Measurements from ENCODE around the gene CRYBG1. TPM values are rescaled to one million over a fixed set of nuclear protein-coding genes. Genes with fewer than 3 reads are reported as not detected.

Gene CRYBG1
- total and polyA plus RNA-seq, 4 donors, result 0.41 to 12.7 (median 5.8) TPM

DNA sequence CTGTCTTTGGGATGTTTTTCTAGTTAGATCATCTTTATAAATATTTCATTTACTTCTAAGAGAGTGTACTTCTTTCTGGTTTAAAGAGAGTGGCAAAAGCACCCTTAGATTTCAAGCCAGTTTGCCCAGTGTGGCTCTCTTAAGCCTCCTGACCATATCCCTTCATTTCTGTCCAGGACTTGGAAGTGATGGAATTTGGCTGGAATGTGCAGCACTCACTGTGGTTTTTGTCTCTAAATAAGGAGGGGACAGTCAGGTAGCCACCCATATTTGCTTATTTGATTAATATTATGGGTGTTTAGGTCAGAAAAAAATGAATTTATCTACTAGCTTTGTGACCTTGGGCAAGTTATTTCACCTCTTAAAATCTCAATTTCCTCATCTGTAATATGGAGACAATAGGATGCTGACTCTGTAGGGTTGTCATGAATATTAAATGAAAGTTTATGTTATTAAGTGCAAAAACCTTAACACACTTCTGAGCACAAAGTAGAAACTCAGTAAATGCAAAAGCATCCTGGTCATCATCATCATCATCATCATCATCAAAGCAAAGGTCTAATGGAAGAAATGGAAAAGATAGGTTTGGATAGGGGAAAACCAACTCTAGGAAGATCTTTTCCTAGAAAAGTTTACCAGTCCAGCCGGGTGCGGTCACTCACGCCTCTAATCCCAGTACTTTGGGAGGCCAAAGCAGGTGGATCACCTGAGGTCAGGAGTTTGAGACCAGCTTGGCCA, 3.1 kb downstream of the CRYBG1 start:
- no peaks in the 10 kb centered on the region for H3K36me3 ChIP-seq (ENCODE audit: control insufficient read depth in 1 of 2, insufficient read depth in 2 of 2, low read length in 1 of 2)
- H3K27me3 ChIP-seq (ENCODE audit: control insufficient read depth in 1 of 2, insufficient read depth in 2 of 2, low read length in 1 of 2), result no peaks in the 10 kb centered on the region
- 95 to 97% methylated on average over 3 of the region's 3 CpGs for WGBS, 2 donors
- no peak overlapping the region for H3K4me3 ChIP-seq (ENCODE audit: low read length in 2 of 2)
- no peaks in the 10 kb centered on the region for H3K9me3 ChIP-seq (ENCODE audit: control insufficient read depth, low read length)
- intact Hi-C loops (cut with DNase I), result no loop called here
- no peak overlapping the region for H3K27ac ChIP-seq (ENCODE audit: low read depth in 1 of 2, low read length in 2 of 2)
- H3K4me1 ChIP-seq (ENCODE audit: control insufficient read depth in 1 of 2, insufficient read depth in 2 of 2, low read length in 2 of 2), result no peaks in the 10 kb centered on the region
- DNase-seq (no peak), ATAC-seq (ENCODE audit: low FRiP score) (no peak)

DNA sequence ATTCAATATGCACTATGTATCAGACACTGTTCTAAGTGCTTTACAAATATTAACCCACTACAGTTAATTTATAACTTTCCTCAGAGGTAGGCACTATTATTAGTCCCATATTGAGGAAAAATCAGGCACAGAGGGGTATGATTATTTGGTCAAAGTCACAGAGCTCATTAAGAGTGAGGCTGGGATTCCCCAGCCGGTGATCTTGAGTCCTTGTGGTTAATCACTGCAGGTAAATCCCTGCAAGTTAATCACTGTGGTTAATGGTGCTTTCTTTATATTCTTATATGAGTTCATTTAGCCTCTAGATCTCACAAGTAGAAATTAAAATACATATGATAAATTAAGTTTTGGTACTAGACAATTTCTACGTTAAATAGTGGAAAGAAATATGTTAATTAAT, 9.2 kb downstream of the CRYBG1 start:
- no peak for ATAC-seq (ENCODE audit: low FRiP score)
- no peak overlapping the region for H3K27ac ChIP-seq (ENCODE audit: low read depth in 1 of 2, low read length in 2 of 2)
- WGBS, 2 donors, result 82 to 83% methylated on average over 2 of the region's 2 CpGs

DNA sequence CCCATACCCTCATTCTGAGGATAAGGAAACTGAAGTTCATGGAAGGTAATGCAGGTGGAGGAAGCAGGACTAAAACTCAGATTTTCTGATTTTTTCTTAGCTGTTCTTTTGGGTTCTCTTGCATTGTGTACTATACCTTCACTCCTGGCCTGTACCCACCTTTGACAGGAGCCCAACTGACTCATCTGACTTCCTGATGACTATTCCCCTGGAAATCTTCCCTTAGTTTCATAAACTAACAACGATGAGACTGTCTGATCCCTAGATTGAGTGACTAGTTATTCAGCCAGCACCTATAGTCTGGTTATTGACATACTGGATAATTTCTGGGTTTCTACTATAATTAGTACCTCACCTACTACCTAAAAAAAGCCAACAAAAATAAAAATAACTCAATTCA, 10.1 kb downstream of the CRYBG1 start:
- no peak for ATAC-seq (ENCODE audit: low FRiP score)
- Histone ChIP-seq H3K4me1 (ENCODE audit: control insufficient read depth in 1 of 2, insufficient read depth in 2 of 2, low read length in 2 of 2) (no peaks in the 10 kb centered on the region), H3K36me3 (ENCODE audit: control insufficient read depth in 1 of 2, insufficient read depth in 2 of 2, low read length in 1 of 2) (no peaks in the 10 kb centered on the region), H3K9me3 (ENCODE audit: control insufficient read depth, low read length) (no peaks in the 10 kb centered on the region), H3K27ac (ENCODE audit: low read depth in 1 of 2, low read length in 2 of 2) (no peak overlapping the region), H3K27me3 (ENCODE audit: control insufficient read depth in 1 of 2, insufficient read depth in 2 of 2, low read length in 1 of 2) (peaks cover 0 to 4% of the 10 kb centered on the region in 2 donors), H3K4me3 (ENCODE audit: low read length in 2 of 2) (no peak overlapping the region)
- WGBS, 2 donors, result 74 to 90% methylated on average over 1 of the region's 1 CpG
- intact Hi-C loops (cut with DNase I), result no loop called here
- no peak for DNase-seq

More for the DNA sequence above, 9.2 kb downstream of the CRYBG1 start:
- Histone ChIP-seq H3K36me3 (ENCODE audit: control insufficient read depth in 1 of 2, insufficient read depth in 2 of 2, low read length in 1 of 2) (no peaks in the 10 kb centered on the region), H3K4me3 (ENCODE audit: low read length in 2 of 2) (no peak overlapping the region), H3K4me1 (ENCODE audit: control insufficient read depth in 1 of 2, insufficient read depth in 2 of 2, low read length in 2 of 2) (no peaks in the 10 kb centered on the region), H3K9me3 (ENCODE audit: control insufficient read depth, low read length) (no peaks in the 10 kb centered on the region), H3K27me3 (ENCODE audit: control insufficient read depth in 1 of 2, insufficient read depth in 2 of 2, low read length in 1 of 2) (peaks cover 0 to 4% of the 10 kb centered on the region in 2 donors)
- intact Hi-C loops (cut with DNase I), result no loop called here
- no peak for DNase-seq

DNA sequence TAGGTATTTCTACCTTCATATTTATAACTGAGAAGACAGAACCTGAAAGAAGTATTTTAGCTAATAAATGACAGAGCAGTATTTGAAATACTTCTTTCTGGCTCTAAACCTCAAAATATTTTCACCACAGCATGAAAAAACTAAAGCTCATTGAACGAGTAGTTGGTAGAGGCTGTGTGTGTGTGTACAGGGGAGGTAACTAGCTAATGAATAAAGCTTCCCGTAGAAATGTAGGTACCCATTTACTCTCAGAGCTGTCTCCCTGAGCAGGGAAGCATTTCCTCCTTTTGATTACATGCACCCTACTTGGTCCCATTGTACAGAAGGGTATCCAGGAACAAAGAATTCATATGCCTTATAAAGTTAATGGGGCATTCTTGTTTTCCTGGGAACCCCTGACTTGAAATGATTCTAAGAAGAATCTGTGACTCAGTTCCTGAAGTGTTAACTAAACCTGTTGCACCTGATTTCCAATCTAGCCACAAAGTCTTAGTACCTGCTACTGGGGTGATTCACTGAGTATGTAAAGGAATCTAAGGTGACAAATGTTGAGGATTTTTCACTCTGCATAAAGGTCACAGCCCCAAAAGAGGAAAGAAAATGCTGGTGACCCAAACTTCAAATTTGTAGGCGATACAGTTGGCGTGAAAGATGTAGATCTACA, 12.5 kb downstream of the CRYBG1 start:
- WGBS, 2 donors, result 85 to 87% methylated on average over 4 of the region's 4 CpGs
- ATAC-seq (ENCODE audit: low FRiP score), result no peak
- H3K27me3 ChIP-seq (ENCODE audit: control insufficient read depth in 1 of 2, insufficient read depth in 2 of 2, low read length in 1 of 2), result peaks cover 0 to 4% of the 10 kb centered on the region in 2 donors
- no peaks in the 10 kb centered on the region for H3K9me3 ChIP-seq (ENCODE audit: control insufficient read depth, low read length)
- no peaks in the 10 kb centered on the region for H3K36me3 ChIP-seq (ENCODE audit: control insufficient read depth in 1 of 2, insufficient read depth in 2 of 2, low read length in 1 of 2)
- DNase-seq, result no peak
- intact Hi-C loops (cut with DNase I), result no loop called here
- no peak overlapping the region for H3K27ac ChIP-seq (ENCODE audit: low read depth in 1 of 2, low read length in 2 of 2)
- no peak overlapping the region for H3K4me3 ChIP-seq (ENCODE audit: low read length in 2 of 2)
- no peaks in the 10 kb centered on the region for H3K4me1 ChIP-seq (ENCODE audit: control insufficient read depth in 1 of 2, insufficient read depth in 2 of 2, low read length in 2 of 2)

DNA sequence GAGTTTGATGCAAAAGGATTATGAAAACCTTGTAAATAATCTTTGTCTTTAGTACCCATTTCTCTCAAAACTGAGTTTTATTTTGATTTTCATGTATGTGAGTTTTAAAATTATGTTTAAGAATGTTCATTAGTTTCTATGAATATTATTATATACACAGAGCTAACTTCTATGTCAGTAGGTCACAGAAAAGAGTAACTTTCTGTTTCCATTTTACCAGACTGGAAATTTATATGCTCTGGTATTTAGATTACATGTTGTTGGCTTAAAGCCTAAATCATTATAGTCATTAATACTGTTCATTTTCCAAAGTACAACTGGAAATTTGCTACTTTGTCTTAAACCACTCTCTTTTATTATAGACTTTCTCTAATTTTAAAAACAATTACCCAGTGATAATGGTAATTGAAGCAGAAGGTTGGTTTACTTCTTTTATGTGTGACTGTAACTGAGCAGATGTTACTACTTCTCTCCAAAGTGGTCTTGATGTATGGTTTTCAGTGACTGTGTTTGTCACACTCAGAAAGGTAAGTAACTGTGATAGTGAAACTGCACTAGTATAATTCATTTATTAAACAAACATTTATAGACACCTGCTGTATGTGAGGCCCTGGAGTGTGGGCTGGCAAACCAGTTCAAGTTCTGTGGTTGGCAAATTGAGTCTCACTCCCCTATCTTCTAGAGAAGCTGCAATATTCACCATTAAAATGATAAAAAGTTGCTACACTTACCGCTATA, 13.2 kb downstream of the CRYBG1 start:
- intact Hi-C loops (cut with DNase I), result no loop called here
- peaks cover 0 to 4% of the 10 kb centered on the region in 2 donors for H3K27me3 ChIP-seq (ENCODE audit: control insufficient read depth in 1 of 2, insufficient read depth in 2 of 2, low read length in 1 of 2)
- WGBS, 2 donors, result 92 to 94% methylated on average over 1 of the region's 1 CpG

DNA sequence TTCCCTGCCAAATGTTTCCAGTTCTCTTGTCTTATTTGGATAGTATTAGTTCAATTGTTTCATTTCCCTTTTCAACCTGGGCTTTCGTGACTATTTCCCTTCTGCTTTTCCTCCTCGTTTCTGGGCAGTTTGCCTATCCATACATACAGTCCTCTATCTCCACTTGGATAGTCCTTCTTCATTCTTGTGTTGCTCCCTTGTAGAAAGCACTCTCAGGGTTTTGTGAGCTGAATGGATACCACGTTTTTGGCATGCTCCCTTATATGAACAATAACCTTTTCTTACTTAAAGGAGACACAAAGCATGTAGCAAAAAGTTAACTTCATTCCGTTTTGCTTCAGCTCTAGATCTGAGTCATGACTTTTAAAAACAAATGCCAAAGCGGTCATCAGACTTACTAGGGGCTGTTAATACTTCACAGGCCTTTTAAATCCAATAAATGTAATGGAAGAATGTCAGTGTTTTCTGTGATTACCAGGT, 16.6 kb downstream of the CRYBG1 start:
- no peaks in the 10 kb centered on the region for H3K27me3 ChIP-seq (ENCODE audit: control insufficient read depth in 1 of 2, insufficient read depth in 2 of 2, low read length in 1 of 2)
- ATAC-seq (ENCODE audit: low FRiP score) (no peak), DNase-seq (no peak)
- H3K4me3 ChIP-seq (ENCODE audit: low read length in 2 of 2), result no peak overlapping the region
- H3K27ac ChIP-seq (ENCODE audit: low read depth in 1 of 2, low read length in 2 of 2), result no peak overlapping the region
- H3K9me3 ChIP-seq (ENCODE audit: control insufficient read depth, low read length), result no peaks in the 10 kb centered on the region
- intact Hi-C loops (cut with DNase I), result no loop called here
- no peaks in the 10 kb centered on the region for H3K36me3 ChIP-seq (ENCODE audit: control insufficient read depth in 1 of 2, insufficient read depth in 2 of 2, low read length in 1 of 2)
- H3K4me1 ChIP-seq (ENCODE audit: control insufficient read depth in 1 of 2, insufficient read depth in 2 of 2, low read length in 2 of 2), result no peaks in the 10 kb centered on the region
- WGBS, 2 donors, result 7 to 8% methylated on average over 5 of the region's 5 CpGs

More for the DNA sequence above, 13.2 kb downstream of the CRYBG1 start:
- DNase-seq (no peak), ATAC-seq (ENCODE audit: low FRiP score) (no peak)
- Histone ChIP-seq H3K36me3 (ENCODE audit: control insufficient read depth in 1 of 2, insufficient read depth in 2 of 2, low read length in 1 of 2) (no peaks in the 10 kb centered on the region), H3K9me3 (ENCODE audit: control insufficient read depth, low read length) (no peaks in the 10 kb centered on the region), H3K27ac (ENCODE audit: low read depth in 1 of 2, low read length in 2 of 2) (no peak overlapping the region), H3K4me3 (ENCODE audit: low read length in 2 of 2) (no peak overlapping the region), H3K4me1 (ENCODE audit: control insufficient read depth in 1 of 2, insufficient read depth in 2 of 2, low read length in 2 of 2) (no peaks in the 10 kb centered on the region)

DNA sequence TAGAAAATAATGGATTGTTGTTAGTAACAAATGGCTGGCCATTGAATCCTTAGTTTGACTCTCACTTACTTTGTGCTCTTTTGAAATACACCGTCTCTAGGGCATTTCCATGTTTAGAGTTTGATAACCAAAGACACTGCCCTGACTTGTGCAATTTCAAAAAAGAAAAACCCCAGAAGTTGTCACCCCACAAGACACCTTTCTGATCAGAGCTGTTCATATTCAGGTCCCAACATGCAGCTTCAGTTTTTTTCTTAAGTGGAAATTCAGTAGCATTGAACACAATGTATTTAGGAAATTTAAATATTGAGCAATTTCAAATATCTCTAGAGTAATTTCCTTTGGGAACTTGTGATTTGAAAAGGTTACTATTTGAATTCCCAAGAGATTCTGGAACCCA, 19.4 kb downstream of the CRYBG1 start:
- no peaks in the 10 kb centered on the region for H3K36me3 ChIP-seq (ENCODE audit: control insufficient read depth in 1 of 2, insufficient read depth in 2 of 2, low read length in 1 of 2)
- DNase-seq (no peak), ATAC-seq (ENCODE audit: low FRiP score) (no peak)
- intact Hi-C loops (cut with DNase I), result no loop called here
- WGBS, 2 donors, result 87 to 93% methylated on average over 1 of the region's 1 CpG
- no peaks in the 10 kb centered on the region for H3K27me3 ChIP-seq (ENCODE audit: control insufficient read depth in 1 of 2, insufficient read depth in 2 of 2, low read length in 1 of 2)
- H3K4me1 ChIP-seq (ENCODE audit: control insufficient read depth in 1 of 2, insufficient read depth in 2 of 2, low read length in 2 of 2), result no peaks in the 10 kb centered on the region
- H3K27ac ChIP-seq (ENCODE audit: low read depth in 1 of 2, low read length in 2 of 2), result no peak overlapping the region
- no peaks in the 10 kb centered on the region for H3K9me3 ChIP-seq (ENCODE audit: control insufficient read depth, low read length)
- H3K4me3 ChIP-seq (ENCODE audit: low read length in 2 of 2), result no peak overlapping the region

DNA sequence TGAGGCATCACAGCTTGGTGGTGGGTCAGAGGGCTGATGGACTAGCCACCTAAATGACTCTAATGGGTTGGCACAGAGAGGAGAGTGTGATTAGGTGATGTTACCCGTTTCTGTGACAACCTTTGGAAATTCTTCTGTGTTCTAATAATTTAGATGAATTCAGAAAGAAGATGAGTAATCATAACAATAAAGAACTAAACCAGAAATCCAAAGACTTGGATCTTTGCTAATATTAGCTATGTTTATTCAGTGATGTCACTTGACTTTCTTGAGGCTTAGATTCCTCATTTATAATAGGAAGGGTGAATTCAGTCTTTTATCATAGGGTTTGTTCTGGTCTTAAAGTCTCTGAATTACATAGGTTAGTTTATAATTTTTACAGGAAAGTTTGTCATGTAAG, 19.9 kb downstream of the CRYBG1 start:
- 54 to 67% methylated on average over 1 of the region's 1 CpG for WGBS, 2 donors
- no peak overlapping the region for H3K27ac ChIP-seq (ENCODE audit: low read depth in 1 of 2, low read length in 2 of 2)
- H3K9me3 ChIP-seq (ENCODE audit: control insufficient read depth, low read length), result no peaks in the 10 kb centered on the region
- intact Hi-C loops (cut with DNase I), result no loop called here
- no peaks in the 10 kb centered on the region for H3K4me1 ChIP-seq (ENCODE audit: control insufficient read depth in 1 of 2, insufficient read depth in 2 of 2, low read length in 2 of 2)
- DNase-seq, result no peak
- ATAC-seq (ENCODE audit: low FRiP score), result no peak
- H3K27me3 ChIP-seq (ENCODE audit: control insufficient read depth in 1 of 2, insufficient read depth in 2 of 2, low read length in 1 of 2), result no peaks in the 10 kb centered on the region
- H3K36me3 ChIP-seq (ENCODE audit: control insufficient read depth in 1 of 2, insufficient read depth in 2 of 2, low read length in 1 of 2), result no peaks in the 10 kb centered on the region
- H3K4me3 ChIP-seq (ENCODE audit: low read length in 2 of 2), result no peak overlapping the region

All from aorta (tissue), 5 donors.